Kidney (tissue), 14 donors: ENCODE measurements around the gene CAPN13. TPM values are rescaled to one million over a fixed set of nuclear protein-coding genes. Genes with fewer than 3 reads are reported as not detected.

Experiments used
- DNase-seq, 5 donors: peaks; one replicate each; pipeline ENCODE4 v3.0.0-alpha.2; 2013 to 2020
- FAIRE-seq: peaks from 2 replicates; lab custom pipeline; 2012; peaks lifted over from hg19 to GRCh38; lab: Jason Lieb, UNC
- H3K27ac ChIP-seq, 2 donors: one replicate each; pipeline ENCODE4 v1.7.0; 2013; ENCODE audit warnings: low read depth in 2 of 2, low read length in 2 of 2, inconsistent platforms in 1 of 2
- H3K27me3 ChIP-seq: one replicate; pipeline ENCODE4 v1.7.1; 2013; ENCODE audit warnings: low read length, inconsistent platforms; ENCODE audit not compliant: control insufficient read depth, insufficient read depth
- H3K36me3 ChIP-seq, 3 donors: one replicate each; pipeline versions ENCODE4 v1.7.0 to v1.7.1; 2013; ENCODE audit warnings: low read length in 3 of 3, control low read depth in 1 of 3, inconsistent platforms in 1 of 3; ENCODE audit not compliant: insufficient read depth in 3 of 3, control insufficient read depth in 2 of 3
- H3K4me1 ChIP-seq, 3 donors: one replicate each; pipeline versions ENCODE4 v1.7.0 to v1.7.1; 2013; ENCODE audit warnings: low read length in 3 of 3, inconsistent platforms in 1 of 3, low read depth in 1 of 3; ENCODE audit not compliant: control insufficient read depth in 2 of 3, insufficient read depth in 2 of 3
- H3K4me3 ChIP-seq, 3 donors: one replicate each; pipeline versions ENCODE4 v1.7.0 to v1.8.1; 2013; ENCODE audit warnings: low read length in 3 of 3, control low read depth in 1 of 3, inconsistent platforms in 1 of 3
- H3K9ac ChIP-seq, 3 donors: one replicate each; pipeline versions ENCODE4 v1.7.0 to v1.7.1; 2013; ENCODE audit warnings: low read length in 3 of 3, control low read depth in 1 of 3, inconsistent platforms in 1 of 3
- H3K9me3 ChIP-seq, 3 donors: one replicate each; pipeline versions ENCODE4 v1.7.0 to v1.7.1; 2013; ENCODE audit warnings: low read length in 3 of 3, control low read depth in 1 of 3, inconsistent platforms in 1 of 3; ENCODE audit not compliant: control insufficient read depth in 2 of 3, insufficient read depth in 1 of 3
- CTCF ChIP-seq: IDR thresholded peaks from 3 replicates; pipeline ENCODE4 v1.5.1; 2012; ENCODE audit warnings: mild to moderate bottlenecking, moderate library complexity, borderline replicate concordance; ENCODE audit not compliant: insufficient read depth; ENCODE audit errors: extremely low read depth
- intact Hi-C: fragments of 100-400 bp; cut with DNase I; formaldehyde crosslinking; loops from one replicate; pipeline ENCODE4 v1.11.1; 2022
- polyA plus RNA-seq: library from polyadenylated mRNA; stranded (reverse); fragments of 350-450 nt; fragmentation: Illumina TruSeq; extraction: RNeasy Lipid Tissue Mini Kit (QIAGEN cat#74804); gene quantifications from one replicate; pipeline ENCODE4 v1.2.3, GENCODE V29; 2014; ENCODE audit warnings: low read depth, low replicate concordance; ENCODE audit not compliant: insufficient read depth
- total RNA-seq: library from RNA; stranded (reverse); fragmentation: NEBNext Ultra II Directional; extraction: Animal tissue kit (Norgen Biotek cat#: 25700); gene quantifications from one replicate; pipeline ENCODE4 v1.2.1, GENCODE V29; 2021
- donor health status: control.
- donor health status: control.
- donor health status: control.
- donor health status: control.
- donor health status: control.
- donor health status: DM: yes; HTN: yes; CAD: no.
- donor health status: Normal renal cell carcinoma (clear cell type).

CAPN13 gene
- total and polyA plus RNA-seq, 2 donors from 2014 or later, result 3.4 to 9.2 TPM

DNA sequence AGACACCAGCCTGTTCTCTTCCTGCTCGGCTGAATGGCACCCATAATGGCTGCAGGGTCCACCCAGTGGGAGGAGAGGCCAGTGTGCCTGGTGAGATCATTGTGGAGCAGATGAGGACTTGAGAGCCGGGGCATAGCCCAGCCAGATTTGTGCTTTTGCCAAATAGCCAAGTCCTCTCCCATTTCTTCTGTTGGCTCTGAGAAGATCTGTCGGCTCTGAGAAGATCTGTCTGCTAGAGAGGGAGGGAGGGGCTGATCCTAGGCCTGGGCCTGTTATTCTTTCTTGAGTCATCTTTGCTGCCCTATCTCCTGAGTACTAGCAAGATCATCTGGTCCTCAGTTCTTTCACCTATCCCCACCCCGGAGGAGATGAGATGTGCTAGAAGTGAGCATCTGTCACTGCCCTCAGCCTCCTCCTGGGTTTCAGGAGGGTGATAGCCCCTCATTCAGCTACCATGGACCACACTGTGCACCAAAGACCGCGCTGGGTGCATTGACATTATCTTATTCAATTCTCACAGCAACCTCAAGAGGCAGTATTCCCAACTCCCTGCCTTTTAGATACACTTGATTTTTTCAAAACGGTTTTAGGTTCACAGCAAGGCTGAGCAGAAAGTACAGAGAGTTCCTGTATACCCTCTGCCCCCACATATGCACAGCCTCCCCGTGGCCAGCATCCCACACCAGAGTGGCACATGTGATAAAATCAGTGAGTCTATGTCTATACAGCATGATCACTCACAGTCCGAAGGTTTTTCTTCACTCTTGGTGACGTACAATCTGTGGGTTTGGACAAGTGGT, 98.6 kb downstream of the CAPN13 start:
- H3K9ac ChIP-seq, result no peak overlapping the region
- no peaks in the 10 kb centered on the region for H3K9me3 ChIP-seq
- no peaks in the 10 kb centered on the region for H3K27me3 ChIP-seq
- intact Hi-C loops, result loop anchor here (5.0 to 10.0 kb wide), 2 partner anchors 501 to 544 kb away; no protein-coding TSS in a partner anchor
- no peak for TF ChIP-seq CTCF
- H3K27ac ChIP-seq, result no peak overlapping the region
- FAIRE-seq (no peak), DNase-seq (peak in 1 of 5 donors; percentile 22)
- H3K4me1 ChIP-seq, result peaks cover 0 to 4% (median 0%) of the 10 kb centered on the region in 3 donors
- H3K36me3 ChIP-seq, result no peaks in the 10 kb centered on the region
- no peak overlapping the region for H3K4me3 ChIP-seq

GRCh38 chr2:30707304-30707903, 99.8 kb downstream of the CAPN13 start:
- Histone ChIP-seq H3K4me3 (no peak overlapping the region), H3K27me3 (no peaks in the 10 kb centered on the region), H3K4me1 (peaks cover 0 to 4% (median 0%) of the 10 kb centered on the region in 3 donors), H3K36me3 (no peaks in the 10 kb centered on the region), H3K9ac (no peak overlapping the region), H3K27ac (no peak overlapping the region), H3K9me3 (peaks cover 0 to 7% (median 3%) of the 10 kb centered on the region in 3 donors)
- no peak for TF ChIP-seq CTCF
- DNase-seq (no peak), FAIRE-seq (no peak)
- intact Hi-C loops, result loop anchor here (5.0 to 10.0 kb wide), 2 partner anchors 500 to 543 kb away; no protein-coding TSS in a partner anchor

GRCh38 chr2:30706534-30707303, 100.5 kb downstream of the CAPN13 start:
- FAIRE-seq (no peak), DNase-seq (peak; percentile 63 to 85 (median 77))
- H3K4me1 ChIP-seq, result peaks cover 0 to 4% (median 0%) of the 10 kb centered on the region in 3 donors
- H3K36me3 ChIP-seq, result no peaks in the 10 kb centered on the region
- no peak overlapping the region for H3K27ac ChIP-seq
- intact Hi-C loops, result loop anchor here (5.0 to 10.0 kb wide), 2 partner anchors 499 to 542 kb away; no protein-coding TSS in a partner anchor
- TF ChIP-seq CTCF, result peak; percentile 85
- H3K9ac ChIP-seq, result no peak overlapping the region
- H3K27me3 ChIP-seq, result no peaks in the 10 kb centered on the region
- H3K9me3 ChIP-seq, result peaks cover 0 to 12% (median 7%) of the 10 kb centered on the region in 3 donors
- no peak overlapping the region for H3K4me3 ChIP-seq
